Stimulated activated CD8-positive, alpha-beta memory T cell treated with anti-CD3 and anti-CD28 coated beads, Interleukin-7, amount 100 ng/mL, for 24 hours (primary cell): ENCODE measurements around the gene KLHL1.

ENCODE experiments used
- DNase-seq: peaks from one replicate; pipeline ENCODE4 v3.0.0-alpha.2; 2020; ENCODE audit warnings: low read depth

KLHL1 gene

GRCh38 chr13:69676286-69676685 lies 432.0 kb downstream of the KLHL1 start:
- no peak for DNase-seq

- no peak for DNase-seq
Measured at GRCh38 chr13:69660155-69660554, 448.1 kb downstream of the KLHL1 start.

DNA sequence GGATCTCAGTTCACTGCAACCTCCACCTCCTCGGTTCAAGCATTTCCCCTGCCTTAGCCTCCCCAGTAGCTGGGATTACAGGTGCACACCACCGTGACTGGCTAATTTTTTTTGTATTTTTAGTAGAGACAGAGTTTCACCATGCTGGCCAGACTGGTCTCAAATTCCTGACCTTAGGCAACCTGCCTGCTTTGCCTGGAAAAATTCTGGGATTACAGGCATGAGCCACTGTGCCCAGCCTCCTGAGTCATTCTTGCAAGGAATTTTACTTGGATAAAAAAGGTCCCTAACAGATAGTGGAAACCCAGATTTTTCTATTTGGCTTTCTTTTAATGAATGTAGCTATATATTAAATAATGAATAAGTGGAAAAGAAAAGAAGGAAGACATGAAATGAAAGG lies 450.6 kb downstream of the KLHL1 start:
- no peak for DNase-seq

DNA sequence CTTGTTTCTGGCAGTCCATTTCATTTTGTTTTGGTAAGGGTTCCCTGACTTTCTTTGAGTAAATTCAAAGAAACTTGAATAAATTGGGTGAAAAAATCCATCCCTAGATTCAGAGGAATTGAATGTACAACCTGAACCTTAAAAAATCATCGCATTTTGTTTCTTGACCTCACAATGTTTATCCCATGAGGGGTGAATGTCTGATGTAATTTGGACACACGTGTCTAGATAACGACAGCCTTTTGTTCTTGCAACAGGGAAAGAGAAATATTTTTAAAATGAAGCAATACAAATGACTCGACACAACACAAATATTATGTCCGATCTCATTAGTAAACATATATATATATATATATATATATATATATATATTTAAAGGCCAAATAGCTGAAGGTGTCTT lies 453.9 kb downstream of the KLHL1 start:
- no peak for DNase-seq
